Measurements from ENCODE around the gene S100A7A.
"Not testable (repeated sequence)": the region's sequence is repeated elsewhere in the genome, so short reads cannot be mapped to it uniquely, and the experiment has no call there.

Gene S100A7A

DNA sequence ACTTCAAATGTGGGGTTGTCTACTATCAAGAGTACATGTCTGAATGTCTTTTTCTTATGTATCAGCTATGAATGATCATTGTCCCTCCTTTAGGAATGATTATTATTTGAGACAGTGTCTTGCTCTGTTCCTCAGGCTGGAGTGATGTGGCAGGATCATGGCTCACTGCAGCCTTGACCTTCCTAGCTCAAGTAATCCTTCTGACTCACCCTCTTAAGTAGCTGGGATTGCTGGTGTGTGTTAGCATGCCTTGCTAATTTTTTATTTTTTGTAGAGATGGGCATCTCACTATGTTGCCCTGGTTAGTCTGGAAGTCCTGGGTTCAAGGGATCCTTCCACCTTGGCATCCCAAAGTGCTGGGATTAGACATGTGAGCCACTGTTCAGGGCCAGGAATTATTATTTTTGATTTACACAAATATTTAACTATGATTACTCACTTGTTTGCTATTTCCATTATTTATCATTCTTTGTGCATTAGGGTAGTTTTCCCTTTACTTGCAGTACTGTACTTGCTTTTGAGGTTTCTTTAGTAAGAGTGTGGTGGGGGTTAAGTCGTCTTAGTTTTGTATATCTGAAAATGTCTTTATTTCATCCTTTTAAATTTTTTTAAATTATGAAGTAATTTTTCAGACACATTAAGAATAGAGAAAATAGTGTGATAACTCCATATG lies 31.3 kb downstream of the S100A7A start:
- Histone ChIP-seq H3K9me3 (ENCODE audit: control insufficient read depth in 1 of 2, low read length in 2 of 2) (no peaks in the 10 kb centered on the region), H3K4me1 (ENCODE audit: control insufficient read depth in 1 of 2, insufficient read depth in 2 of 2, low read length in 2 of 2) (no peaks in the 10 kb centered on the region), H3K27me3 (ENCODE audit: control insufficient read depth in 1 of 2, insufficient read depth in 2 of 2, low read length in 2 of 2) (peaks cover 0 to 6% of the 10 kb centered on the region in 2 donors), H3K36me3 (ENCODE audit: control insufficient read depth in 1 of 2, insufficient read depth in 2 of 2, low read length in 2 of 2) (no peaks in the 10 kb centered on the region), H3K27ac (ENCODE audit: low read depth, low read length) (no peak overlapping the region), H3K4me3 (ENCODE audit: low read depth in 1 of 2, low read length in 2 of 2) (no peak overlapping the region), H3K9ac (ENCODE audit: low read depth in 1 of 2, low read length in 2 of 2) (no peak overlapping the region)

DNA sequence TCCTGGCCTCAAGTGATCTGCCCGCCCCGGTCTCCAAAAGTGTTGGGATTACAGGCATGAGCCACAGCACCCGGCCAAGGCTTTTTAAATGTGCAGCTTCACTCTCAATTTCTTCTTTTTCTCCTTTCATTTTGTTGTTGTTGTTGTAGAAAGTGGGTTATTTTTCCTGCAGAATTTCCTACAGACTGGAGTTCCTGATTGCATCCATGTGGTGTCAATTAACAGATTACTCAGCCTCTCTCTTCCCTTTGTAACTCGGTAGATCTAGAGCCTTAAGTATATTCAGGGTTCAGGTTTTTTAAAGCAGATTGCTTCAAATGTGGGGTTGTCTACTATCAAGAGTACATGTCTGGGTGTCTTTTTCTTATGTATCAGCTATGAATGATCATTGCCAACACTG lies 32.5 kb downstream of the S100A7A start:
- not testable (repeated sequence) for H3K4me1 ChIP-seq (ENCODE audit: control insufficient read depth in 1 of 2, insufficient read depth in 2 of 2, low read length in 2 of 2); H3K4me3 ChIP-seq (ENCODE audit: low read depth in 1 of 2, low read length in 2 of 2); H3K27me3 ChIP-seq (ENCODE audit: control insufficient read depth in 1 of 2, insufficient read depth in 2 of 2, low read length in 2 of 2); H3K9me3 ChIP-seq (ENCODE audit: control insufficient read depth in 1 of 2, low read length in 2 of 2); H3K36me3 ChIP-seq (ENCODE audit: control insufficient read depth in 1 of 2, insufficient read depth in 2 of 2, low read length in 2 of 2); H3K9ac ChIP-seq (ENCODE audit: low read depth in 1 of 2, low read length in 2 of 2); H3K27ac ChIP-seq (ENCODE audit: low read depth, low read length)

DNA sequence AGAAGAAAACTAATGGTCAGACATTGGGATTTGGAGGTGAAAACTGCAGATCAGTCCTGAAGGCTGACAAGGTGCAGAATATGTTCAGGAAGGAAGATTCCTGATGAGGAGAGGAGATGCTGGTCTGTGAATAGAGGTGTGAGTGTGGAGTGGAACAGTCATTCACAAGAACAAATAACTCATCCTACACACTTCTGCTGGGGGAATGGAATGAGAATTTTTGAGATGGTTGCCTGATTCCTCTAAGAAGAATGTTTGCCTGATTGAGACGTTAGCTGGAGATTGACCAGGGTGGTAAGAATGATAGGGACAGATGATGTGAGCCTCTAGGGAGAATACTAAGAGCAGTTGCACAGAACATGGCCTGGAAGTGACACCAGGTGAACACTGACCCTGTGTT lies 40.1 kb downstream of the S100A7A start:
- H3K9ac ChIP-seq (ENCODE audit: low read depth in 1 of 2, low read length in 2 of 2) = no peak overlapping the region
- no peaks in the 10 kb centered on the region for H3K27me3 ChIP-seq (ENCODE audit: control insufficient read depth in 1 of 2, insufficient read depth in 2 of 2, low read length in 2 of 2)
- no peaks in the 10 kb centered on the region for H3K36me3 ChIP-seq (ENCODE audit: control insufficient read depth in 1 of 2, insufficient read depth in 2 of 2, low read length in 2 of 2)
- H3K27ac ChIP-seq (ENCODE audit: low read depth, low read length) = no peak overlapping the region
- H3K9me3 ChIP-seq (ENCODE audit: control insufficient read depth in 1 of 2, low read length in 2 of 2) = no peaks in the 10 kb centered on the region
- no peaks in the 10 kb centered on the region for H3K4me1 ChIP-seq (ENCODE audit: control insufficient read depth in 1 of 2, insufficient read depth in 2 of 2, low read length in 2 of 2)
- no peak overlapping the region for H3K4me3 ChIP-seq (ENCODE audit: low read depth in 1 of 2, low read length in 2 of 2)

DNA sequence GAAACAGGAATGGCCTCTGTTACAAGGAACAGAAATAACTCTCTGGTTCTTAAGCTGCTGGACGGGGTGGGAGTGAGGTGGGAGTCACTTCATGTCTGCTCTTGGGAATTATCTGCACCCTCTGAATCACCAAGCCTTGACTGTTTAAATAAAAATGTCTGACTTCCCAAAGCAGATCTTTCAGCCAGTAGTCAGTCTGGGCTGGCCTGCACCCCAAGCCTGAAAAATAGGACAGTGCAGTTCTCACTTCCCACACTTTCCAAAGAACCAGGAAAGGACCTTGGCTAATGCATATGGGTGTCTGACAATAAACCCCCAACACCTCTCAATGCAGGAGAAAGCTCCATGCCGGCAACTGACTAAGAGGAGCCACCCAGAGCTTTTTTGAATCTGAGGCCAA lies 43.3 kb downstream of the S100A7A start:
- Histone ChIP-seq H3K36me3 (ENCODE audit: control insufficient read depth in 1 of 2, insufficient read depth in 2 of 2, low read length in 2 of 2) (no peaks in the 10 kb centered on the region), H3K27me3 (ENCODE audit: control insufficient read depth in 1 of 2, insufficient read depth in 2 of 2, low read length in 2 of 2) (no peaks in the 10 kb centered on the region), H3K4me3 (ENCODE audit: low read depth in 1 of 2, low read length in 2 of 2) (no peak overlapping the region), H3K4me1 (ENCODE audit: control insufficient read depth in 1 of 2, insufficient read depth in 2 of 2, low read length in 2 of 2) (no peaks in the 10 kb centered on the region), H3K9ac (ENCODE audit: low read depth in 1 of 2, low read length in 2 of 2) (no peak overlapping the region), H3K9me3 (ENCODE audit: control insufficient read depth in 1 of 2, low read length in 2 of 2) (no peaks in the 10 kb centered on the region), H3K27ac (ENCODE audit: low read depth, low read length) (no peak overlapping the region)

DNA sequence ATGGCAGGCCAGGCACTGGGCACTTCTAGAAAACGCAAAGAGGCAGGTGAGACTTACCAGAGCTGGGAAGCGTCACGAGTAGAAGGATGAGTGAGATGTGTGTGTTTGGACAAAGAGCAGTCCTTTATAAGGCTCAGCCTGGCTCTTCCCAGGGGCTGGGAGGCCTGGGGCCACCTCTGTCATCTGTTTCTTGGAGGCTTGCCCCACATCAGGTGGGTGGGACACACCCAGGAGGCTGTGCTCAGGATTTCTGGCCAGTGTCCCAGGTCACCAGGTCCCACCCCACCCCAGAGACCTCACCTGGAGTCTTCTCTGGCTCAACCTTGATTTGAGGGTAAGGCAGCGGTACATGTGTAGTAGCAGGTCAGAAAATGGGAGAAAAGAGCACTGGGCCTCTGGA lies 44.2 kb downstream of the S100A7A start, which contains the start of gene S100A7:
S100A7 (minus strand) TSS at position 101 of the 400 bp plus-strand sequence. CDS start 1,638 bp downstream, outside the sequence.
- Histone ChIP-seq H3K27me3 (ENCODE audit: control insufficient read depth in 1 of 2, insufficient read depth in 2 of 2, low read length in 2 of 2) (no peaks in the 10 kb centered on the region), H3K36me3 (ENCODE audit: control insufficient read depth in 1 of 2, insufficient read depth in 2 of 2, low read length in 2 of 2) (no peaks in the 10 kb centered on the region), H3K4me1 (ENCODE audit: control insufficient read depth in 1 of 2, insufficient read depth in 2 of 2, low read length in 2 of 2) (no peaks in the 10 kb centered on the region), H3K4me3 (ENCODE audit: low read depth in 1 of 2, low read length in 2 of 2) (no peak within 1 kb of the TSS), H3K9ac (ENCODE audit: low read depth in 1 of 2, low read length in 2 of 2) (no peak within 1 kb of the TSS), H3K9me3 (ENCODE audit: control insufficient read depth in 1 of 2, low read length in 2 of 2) (no peaks in the 10 kb centered on the region), H3K27ac (ENCODE audit: low read depth, low read length) (no peak within 1 kb of the TSS)

DNA sequence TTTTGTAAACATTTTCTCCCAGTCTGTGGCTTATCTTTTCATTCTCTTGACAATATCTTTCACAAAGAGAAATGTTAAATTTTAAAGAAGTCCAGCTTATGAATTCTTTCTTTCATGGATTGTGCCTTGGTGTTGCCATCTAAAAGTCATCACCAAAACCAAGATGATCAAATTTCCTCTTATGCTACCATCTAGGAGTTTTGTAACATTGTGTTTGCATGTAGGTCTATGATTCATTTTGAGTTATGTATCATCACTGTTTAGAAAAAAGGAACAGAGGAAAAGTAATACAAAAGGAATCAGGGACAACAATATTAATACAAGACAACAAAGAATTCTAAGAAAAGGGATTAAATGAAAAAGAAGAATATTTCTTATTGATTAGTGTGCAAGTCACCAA lies 46.4 kb downstream of the S100A7A start:
- H3K4me3 ChIP-seq (ENCODE audit: low read depth in 1 of 2, low read length in 2 of 2); H3K9ac ChIP-seq (ENCODE audit: low read depth in 1 of 2, low read length in 2 of 2); H3K9me3 ChIP-seq (ENCODE audit: control insufficient read depth in 1 of 2, low read length in 2 of 2); H3K36me3 ChIP-seq (ENCODE audit: control insufficient read depth in 1 of 2, insufficient read depth in 2 of 2, low read length in 2 of 2); H3K4me1 ChIP-seq (ENCODE audit: control insufficient read depth in 1 of 2, insufficient read depth in 2 of 2, low read length in 2 of 2); H3K27me3 ChIP-seq (ENCODE audit: control insufficient read depth in 1 of 2, insufficient read depth in 2 of 2, low read length in 2 of 2); H3K27ac ChIP-seq (ENCODE audit: low read depth, low read length): not testable (repeated sequence)

DNA sequence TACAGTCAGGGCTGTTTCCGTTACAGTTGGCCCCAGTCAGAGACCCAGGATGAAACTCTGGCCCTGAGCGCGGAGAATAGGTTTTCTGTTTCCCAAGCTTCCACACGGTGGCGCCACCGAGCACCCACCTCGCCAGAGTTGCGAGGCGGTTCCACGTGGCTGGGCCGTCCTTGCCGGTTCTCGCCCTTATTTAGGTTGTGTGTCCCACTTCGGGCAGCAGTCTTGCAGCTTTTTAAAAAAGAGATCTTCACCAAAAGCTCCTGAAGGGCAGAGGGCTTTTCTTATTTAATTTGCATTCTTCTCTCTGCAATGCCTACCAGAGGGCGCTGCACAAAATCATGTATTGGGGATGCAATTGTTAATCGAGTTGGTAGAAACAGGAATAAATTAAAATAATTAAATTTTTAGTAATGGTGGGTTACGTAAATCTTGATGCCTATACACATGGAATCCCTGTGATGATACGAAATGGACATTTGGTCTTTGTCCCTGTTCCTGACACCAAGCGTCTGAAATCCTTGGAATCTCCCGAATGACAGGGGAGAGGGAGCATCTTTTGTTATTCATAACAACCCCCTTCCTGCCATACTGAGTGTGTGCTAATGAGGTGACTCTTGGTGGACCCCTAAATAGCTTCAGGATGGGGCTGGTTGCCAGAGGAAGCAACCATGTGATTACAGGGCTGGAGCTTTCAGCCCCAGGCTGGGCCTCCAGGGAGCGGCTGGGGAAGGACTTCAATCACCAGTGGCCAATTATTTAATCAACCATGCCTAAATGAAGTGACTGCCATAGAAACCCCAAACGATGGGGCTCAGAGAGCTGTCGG lies 49.7 kb downstream of the S100A7A start:
- Histone ChIP-seq H3K4me1 (ENCODE audit: control insufficient read depth in 1 of 2, insufficient read depth in 2 of 2, low read length in 2 of 2) (no peaks in the 10 kb centered on the region), H3K27me3 (ENCODE audit: control insufficient read depth in 1 of 2, insufficient read depth in 2 of 2, low read length in 2 of 2) (peaks cover 0 to 4% of the 10 kb centered on the region in 2 donors), H3K36me3 (ENCODE audit: control insufficient read depth in 1 of 2, insufficient read depth in 2 of 2, low read length in 2 of 2) (no peaks in the 10 kb centered on the region), H3K27ac (ENCODE audit: low read depth, low read length) (no peak overlapping the region), H3K9ac (ENCODE audit: low read depth in 1 of 2, low read length in 2 of 2) (no peak overlapping the region), H3K9me3 (ENCODE audit: control insufficient read depth in 1 of 2, low read length in 2 of 2) (peaks cover 0 to under 1% of the 10 kb centered on the region in 2 donors), H3K4me3 (ENCODE audit: low read depth in 1 of 2, low read length in 2 of 2) (no peak overlapping the region)

DNA sequence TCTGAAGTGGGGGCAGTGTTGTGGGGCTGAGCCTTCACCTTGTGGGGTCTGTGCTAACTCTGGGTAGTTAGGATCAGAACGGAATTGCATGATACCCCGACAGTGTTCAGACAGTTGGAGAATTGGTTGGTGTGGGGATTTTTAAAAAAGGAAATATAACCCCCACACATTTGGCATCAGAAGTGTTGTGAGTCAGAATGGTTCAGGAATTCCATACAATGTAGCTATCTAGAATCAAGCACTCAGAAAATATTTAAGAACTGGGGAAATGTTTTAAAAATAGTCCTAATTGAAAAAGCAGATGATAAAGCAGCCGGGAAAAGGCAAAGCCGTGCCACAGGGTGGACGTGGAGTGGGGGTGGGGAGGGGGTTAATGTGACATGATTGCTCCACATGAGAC lies 50.6 kb downstream of the S100A7A start:
- Histone ChIP-seq H3K36me3 (ENCODE audit: control insufficient read depth in 1 of 2, insufficient read depth in 2 of 2, low read length in 2 of 2) (no peaks in the 10 kb centered on the region), H3K27ac (ENCODE audit: low read depth, low read length) (no peak overlapping the region)

DNA sequence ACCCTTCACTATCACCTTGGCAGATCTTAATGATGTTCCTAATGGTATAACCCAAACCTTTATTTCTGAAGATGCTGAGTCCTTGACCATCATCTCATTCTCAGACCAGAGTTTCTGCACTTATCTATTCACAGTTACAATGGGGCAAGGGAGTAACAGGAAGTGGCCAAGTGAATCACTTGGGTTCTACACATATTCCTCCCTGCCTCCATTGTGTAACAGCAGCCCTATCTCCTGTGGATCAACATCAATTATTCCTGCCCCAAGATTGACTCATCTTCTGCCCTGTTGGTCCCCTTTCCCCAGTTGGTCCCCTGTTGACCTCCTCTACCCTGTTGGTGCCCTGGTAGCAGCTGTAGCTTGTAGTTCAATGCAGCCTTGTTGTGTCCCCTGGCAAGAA lies 54.4 kb downstream of the S100A7A start:
- Histone ChIP-seq H3K9ac (ENCODE audit: low read depth in 1 of 2, low read length in 2 of 2) (no peak overlapping the region), H3K9me3 (ENCODE audit: control insufficient read depth in 1 of 2, low read length in 2 of 2) (peaks cover 7 to 17% of the 10 kb centered on the region in 2 donors), H3K27ac (ENCODE audit: low read depth, low read length) (no peak overlapping the region)

More for the DNA sequence above, 50.6 kb downstream of the S100A7A start:
- H3K27me3 ChIP-seq (ENCODE audit: control insufficient read depth in 1 of 2, insufficient read depth in 2 of 2, low read length in 2 of 2) = peaks cover 0 to 4% of the 10 kb centered on the region in 2 donors
- no peak overlapping the region for H3K9ac ChIP-seq (ENCODE audit: low read depth in 1 of 2, low read length in 2 of 2)
- no peaks in the 10 kb centered on the region for H3K4me1 ChIP-seq (ENCODE audit: control insufficient read depth in 1 of 2, insufficient read depth in 2 of 2, low read length in 2 of 2)
- H3K4me3 ChIP-seq (ENCODE audit: low read depth in 1 of 2, low read length in 2 of 2) = no peak overlapping the region
- peaks cover 2 to 9% of the 10 kb centered on the region in 2 donors for H3K9me3 ChIP-seq (ENCODE audit: control insufficient read depth in 1 of 2, low read length in 2 of 2)

More for the DNA sequence above, 54.4 kb downstream of the S100A7A start:
- no peak overlapping the region for H3K4me3 ChIP-seq (ENCODE audit: low read depth in 1 of 2, low read length in 2 of 2)
- peaks cover 0 to 4% of the 10 kb centered on the region in 2 donors for H3K27me3 ChIP-seq (ENCODE audit: control insufficient read depth in 1 of 2, insufficient read depth in 2 of 2, low read length in 2 of 2)
- H3K36me3 ChIP-seq (ENCODE audit: control insufficient read depth in 1 of 2, insufficient read depth in 2 of 2, low read length in 2 of 2) = no peaks in the 10 kb centered on the region
- H3K4me1 ChIP-seq (ENCODE audit: control insufficient read depth in 1 of 2, insufficient read depth in 2 of 2, low read length in 2 of 2) = no peaks in the 10 kb centered on the region
